Measurements from ENCODE around the gene ZBTB34.
"Not testable (repeated sequence)": the region's sequence is repeated elsewhere in the genome, so short reads cannot be mapped to it uniquely, and the experiment has no call there.

Gene ZBTB34

GRCh38 chr9:126822278-126822677, 38.2 kb upstream of the ZBTB34 start (continued):
- TF ChIP-seq ZNF335 (tag by site-specific recombination; conservative IDR thresholded peaks at IDR 0.05) (no peak), KLF1 (tag by site-specific recombination; IDR thresholded peaks at IDR 0.05) (no peak)

- ChIA-PET POLR2A (no interaction called here), CTCF (no interaction called here)
- H3K27ac ChIP-seq (ENCODE audit: extremely low read depth, low read depth, low read length): no peak overlapping the region
- peaks cover 0 to 16% of the 10 kb centered on the region in 2 experiments; a peak in 2 of 3 replicates for H3K36me3 ChIP-seq (ENCODE audit: control insufficient read depth in 2 of 2, insufficient read depth in 1 of 2, low read length in 2 of 2)
- H3K4me3 ChIP-seq (ENCODE audit: low read depth, low read length): no peak overlapping the region
- TF ChIP-seq AEBP2 (tag by site-specific recombination; IDR thresholded peaks at IDR 0.05; ENCODE audit: borderline replicate concordance) (no peak), ZNF24 (tag by site-specific recombination; IDR thresholded peaks at IDR 0.05) (no peak), SP2 (tag by site-specific recombination; IDR thresholded peaks at IDR 0.05) (no peak), ZNF548 (tag by site-specific recombination; IDR thresholded peaks at IDR 0.05) (no peak), ZNF169 (tag by site-specific recombination; IDR thresholded peaks at IDR 0.05) (no peak), ZBTB44 (tag by site-specific recombination; IDR thresholded peaks at IDR 0.05) (no peak), ZNF776 (tag by site-specific recombination; IDR thresholded peaks at IDR 0.05; ENCODE audit: borderline replicate concordance) (no peak), ZBTB26 (tag by site-specific recombination; optimal IDR thresholded peaks at IDR 0.05) (no peak), ZNF112 (tag by site-specific recombination; IDR thresholded peaks at IDR 0.05) (no peak), ZNF202 (tag by site-specific recombination; IDR thresholded peaks at IDR 0.05; ENCODE audit: borderline replicate concordance) (no peak), ZNF404 (tag by site-specific recombination; IDR thresholded peaks at IDR 0.05) (no peak)
- H3K4me1 ChIP-seq (ENCODE audit: control insufficient read depth, insufficient read depth, low read length): no peaks in the 10 kb centered on the region; the same call in 1 of the 2 replicates
- H3K9me3 ChIP-seq (ENCODE audit: control insufficient read depth, insufficient read depth, low read depth, low read length): no peaks in the 10 kb centered on the region
These were observed 37.6 kb upstream of the ZBTB34 start for GRCh38 chr9:126822873-126823272.

GRCh38 chr9:126824052-126824451, 36.4 kb upstream of the ZBTB34 start:
- CTCF ChIA-PET; H3K36me3 ChIP-seq (ENCODE audit: control insufficient read depth in 2 of 2, insufficient read depth in 1 of 2, low read length in 2 of 2); POLR2A ChIA-PET: not testable (repeated sequence)

More at GRCh38 chr9:126824052-126824451, 36.4 kb upstream of the ZBTB34 start:
- H3K4me1 ChIP-seq (ENCODE audit: control insufficient read depth, insufficient read depth, low read length); H3K27ac ChIP-seq (ENCODE audit: extremely low read depth, low read depth, low read length); H3K4me3 ChIP-seq (ENCODE audit: low read depth, low read length); H3K9me3 ChIP-seq (ENCODE audit: control insufficient read depth, insufficient read depth, low read depth, low read length): not testable (repeated sequence)
- TF ChIP-seq ZNF449 (tag by site-specific recombination; IDR thresholded peaks at IDR 0.05): peak; percentile 35; the same call in 1 of the 2 replicates

Data from HEK293 (cell line).